HEK293 (cell line): ENCODE measurements around the gene TMEM270.
A peak's percentile ranks its signal among the peaks of the same experiment; 100 is the strongest.

Experiments
- CTCF ChIA-PET: fragments of 350-600 bp; formaldehyde crosslinking; extraction: SDS; loops from one replicate; lab custom pipeline; 2021; ENCODE audit warnings: antibody characterized with exemption; lab: Yijun Ruan, JAX
- POLR2A ChIA-PET: fragments of 300-600 bp; formaldehyde crosslinking; extraction: SDS; loops from one replicate; lab custom pipeline; 2020; ENCODE audit warnings: antibody characterized with exemption, inconsistent platforms; lab: Yijun Ruan, JAX
- H3K27ac ChIP-seq: fragments of 200-500 bp; sonication (Bioruptor generic); 2 replicates; pipeline ENCODE4 v1.5.1; 2014; ENCODE audit warnings: low read depth, low read length, control low read depth, inconsistent platforms; ENCODE audit errors: extremely low read depth
- H3K36me3 ChIP-seq, 2 experiments: fragments of 200-500 bp in 1 of 2; sonication (Bioruptor generic) in 1 of 2; 1 replicate in 1 of 2; 2 replicates in 1 of 2; pipeline ENCODE4 v1.5.1; 2014 to 2017; ENCODE audit warnings: inconsistent platforms in 2 of 2, low read length in 2 of 2; ENCODE audit not compliant: control insufficient read depth in 2 of 2, insufficient read depth in 1 of 2
- H3K4me1 ChIP-seq: fragments of 200-500 bp; sonication (Bioruptor generic); 2 replicates; pipeline ENCODE4 v1.5.1; 2014; ENCODE audit warnings: mild to moderate bottlenecking, low read length, inconsistent platforms; ENCODE audit not compliant: control insufficient read depth, insufficient read depth
- H3K4me3 ChIP-seq: 2 replicates; pipeline ENCODE4 v1.5.1; 2011; ENCODE audit warnings: low read depth, mild to moderate bottlenecking, control low read depth, low read length, moderate library complexity
- H3K9me3 ChIP-seq: fragments of 200-500 bp; sonication (Bioruptor generic); 2 replicates; pipeline ENCODE4 v1.5.1; 2014; ENCODE audit warnings: low read depth, low read length, inconsistent platforms; ENCODE audit not compliant: control insufficient read depth, insufficient read depth
- EGR2 ChIP-seq: fragments of 450-650 bp; formaldehyde crosslinking; IDR thresholded peaks from 2 replicates; pipeline ENCODE4 v1.5.1; 2016; ENCODE audit warnings: low read depth, missing biosample characterization, missing genetic modification characterization
- KLF7 ChIP-seq: fragments of 450-650 bp; formaldehyde crosslinking; IDR thresholded peaks from 2 replicates; pipeline ENCODE4 v1.5.1; 2016; ENCODE audit warnings: missing biosample characterization, missing genetic modification characterization, borderline replicate concordance
- OSR2 ChIP-seq: fragments of 450-650 bp; formaldehyde crosslinking; IDR thresholded peaks from 2 replicates; pipeline ENCODE4 v1.5.1; 2016; ENCODE audit warnings: missing biosample characterization, missing genetic modification characterization
- REST ChIP-seq: fragments of 450-650 bp; formaldehyde crosslinking; IDR thresholded peaks from 2 replicates; pipeline ENCODE4 v1.5.1; 2016; ENCODE audit warnings: missing biosample characterization, missing genetic modification characterization
- SCRT1 ChIP-seq: fragments of 450-650 bp; formaldehyde crosslinking; IDR thresholded peaks from 2 replicates; pipeline ENCODE4 v1.5.1; 2016; ENCODE audit warnings: missing biosample characterization, missing genetic modification characterization, borderline replicate concordance
- ZBTB7A ChIP-seq: fragments of 450-650 bp; formaldehyde crosslinking; IDR thresholded peaks from 2 replicates; pipeline ENCODE4 v1.5.1; 2016; ENCODE audit warnings: low read depth, missing biosample characterization, missing genetic modification characterization
- ZFHX2 ChIP-seq: fragments of 450-650 bp; formaldehyde crosslinking; conservative IDR thresholded peaks from 2 replicates; pipeline ENCODE4 v1.5.1; 2016; ENCODE audit warnings: missing biosample characterization, missing genetic modification characterization
- ZFP3 ChIP-seq: fragments of 450-650 bp; formaldehyde crosslinking; IDR thresholded peaks from 2 replicates; pipeline ENCODE4 v1.5.1; 2016; ENCODE audit warnings: low read depth, missing biosample characterization, missing genetic modification characterization
- ZNF18 ChIP-seq: fragments of 450-650 bp; formaldehyde crosslinking; IDR thresholded peaks from 2 replicates; pipeline ENCODE4 v1.5.1; 2016; ENCODE audit warnings: missing biosample characterization, missing genetic modification characterization
- ZNF19 ChIP-seq: fragments of 450-650 bp; formaldehyde crosslinking; IDR thresholded peaks from 2 replicates; pipeline ENCODE4; 2016; ENCODE audit warnings: missing biosample characterization, missing genetic modification characterization, low read depth
- ZNF335 ChIP-seq: fragments of 450-650 bp; formaldehyde crosslinking; conservative IDR thresholded peaks from 2 replicates; pipeline ENCODE4 v1.5.1; 2016; ENCODE audit warnings: missing biosample characterization, missing genetic modification characterization
- ZNF391 ChIP-seq: fragments of 450-650 bp; formaldehyde crosslinking; IDR thresholded peaks from 2 replicates; pipeline ENCODE4 v1.5.1; 2016; ENCODE audit warnings: low read depth, missing biosample characterization, missing genetic modification characterization, borderline replicate concordance
- ZNF404 ChIP-seq: fragments of 450-650 bp; formaldehyde crosslinking; IDR thresholded peaks from 2 replicates; pipeline ENCODE4 v1.5.1; 2017; ENCODE audit warnings: missing biosample characterization, missing genetic modification characterization
- ZNF518A ChIP-seq: fragments of 450-650 bp; formaldehyde crosslinking; conservative IDR thresholded peaks from 2 replicates; pipeline ENCODE4 v1.5.1; 2016; ENCODE audit warnings: low read depth, missing biosample characterization, missing genetic modification characterization
- ZNF558 ChIP-seq: fragments of 450-650 bp; formaldehyde crosslinking; IDR thresholded peaks from 2 replicates; pipeline ENCODE4 v1.5.1; 2016; ENCODE audit warnings: missing biosample characterization, missing genetic modification characterization
- ZNF707 ChIP-seq: fragments of 450-650 bp; formaldehyde crosslinking; IDR thresholded peaks from 2 replicates; pipeline ENCODE4 v1.5.1; 2016; ENCODE audit warnings: missing biosample characterization, missing genetic modification characterization

TMEM270 gene

GRCh38 chr7:73823873-73824592 is 36.9 kb upstream of the TMEM270 start:
- H3K4me3 ChIP-seq: no peak overlapping the region
- H3K4me1 ChIP-seq: peaks cover 11% of the 10 kb centered on the region
- H3K36me3 ChIP-seq: no peaks in the 10 kb centered on the region
- ChIA-PET CTCF (interaction anchor here (0.9 kb wide), 1 partner anchor 31 kb away, joined by 5 read pairs; no protein-coding TSS in a partner anchor), POLR2A (interaction anchor here (1.5 kb wide), 1 partner anchor 19 kb away, joined by 3 read pairs; the partner anchor contains the start of gene METTL27)
- H3K27ac ChIP-seq: no peak overlapping the region
- H3K9me3 ChIP-seq: no peaks in the 10 kb centered on the region
- TF ChIP-seq KLF7 (tag by site-specific recombination): no peak
- TF ChIP-seq REST (tag by site-specific recombination): no peak
- TF ChIP-seq ZFHX2 (tag by site-specific recombination): peak; percentile 58
- TF ChIP-seq EGR2 (tag by site-specific recombination): peak; percentile 71

GRCh38 chr7:73824986-73825385 is 36.0 kb upstream of the TMEM270 start:
- TF ChIP-seq ZNF18 (tag by site-specific recombination) (no peak), ZBTB7A (tag by site-specific recombination) (no peak), ZFHX2 (tag by site-specific recombination) (peak; percentile 74), ZNF707 (tag by site-specific recombination) (no peak), ZNF19 (no peak), EGR2 (tag by site-specific recombination) (peak; percentile 59)
- Histone ChIP-seq H3K9me3 (no peaks in the 10 kb centered on the region), H3K36me3 (no peaks in the 10 kb centered on the region), H3K4me1 (peaks cover 11% of the 10 kb centered on the region), H3K4me3 (no peak overlapping the region), H3K27ac (no peak overlapping the region)
- CTCF ChIA-PET: interaction anchor here (0.9 to 3.5 kb wide), 3 partner anchors 13 to 31 kb away, joined by 5 to 29 read pairs (median 11); no protein-coding TSS in a partner anchor
- POLR2A ChIA-PET: interaction anchor here (0.6 to 1.5 kb wide), 2 partner anchors 18 to 282 kb away, joined by 3 to 4 read pairs; partner anchors contain the start of gene METTL27

GRCh38 chr7:73827567-73828106 is 33.3 kb upstream of the TMEM270 start:
- POLR2A ChIA-PET: interaction anchor here (0.6 to 1.7 kb wide), 5 partner anchors 15 to 352 kb away, joined by 3 to 7 read pairs (median 3); partner anchors contain the start of gene METTL27
- TF ChIP-seq SCRT1: peak; percentile 83
- no peak for TF ChIP-seq ZNF518A (tag by site-specific recombination)
- TF ChIP-seq ZNF558 (tag by site-specific recombination): no peak
- TF ChIP-seq ZNF335: 0 out of 2 replicates have a peak, but pooled peaks have one; percentile 3
- TF ChIP-seq ZNF391 (tag by site-specific recombination): no peak
- TF ChIP-seq ZFP3 (tag by site-specific recombination): no peak
- peak; percentile 66 for TF ChIP-seq OSR2 (tag by site-specific recombination)
- TF ChIP-seq ZNF404 (tag by site-specific recombination): no peak

More at GRCh38 chr7:73827567-73828106, 33.3 kb upstream of the TMEM270 start:
- Histone ChIP-seq H3K4me1 (peaks cover 14% of the 10 kb centered on the region), H3K36me3 (no peaks in the 10 kb centered on the region), H3K27ac (peak overlapping the region; percentile 85), H3K9me3 (no peaks in the 10 kb centered on the region), H3K4me3 (no peak overlapping the region)
- CTCF ChIA-PET: interaction anchor here (0.7 to 3.5 kb wide), 4 partner anchors 16 to 93 kb away, joined by 3 to 29 read pairs (median 6); no protein-coding TSS in a partner anchor
